ENCODE measurements around the gene SCTR.

The SCTR gene

GRCh38 chr2:119449521-119449920 lies 74.8 kb downstream of the SCTR start:
- Histone ChIP-seq H3K4me3 (replicated peaks; ENCODE audit: insufficient read depth, low read length) (no peak overlapping the region), H3K27ac (replicated peaks) (no peak overlapping the region), H3K27me3 (ENCODE audit: insufficient read depth, poor library complexity, severe bottlenecking) (peaks cover 4% of the 10 kb centered on the region)
- no peak for DNase-seq (ENCODE audit: low read depth in 1 of 2, low spot score in 1 of 2)
- TF ChIP-seq CTCF (IDR thresholded peaks at IDR 0.05; ENCODE audit: insufficient read depth, low read length) (no peak), GABPA (IDR thresholded peaks at IDR 0.05; ENCODE audit: low read depth) (no peak), SPI1 (IDR thresholded peaks at IDR 0.05; ENCODE audit: borderline replicate concordance, low read depth) (no peak), REST (IDR thresholded peaks at IDR 0.05; ENCODE audit: insufficient replicate concordance, low read depth) (no peak), POLR2AphosphoS5 (IDR thresholded peaks at IDR 0.05; ENCODE audit: low read depth) (no peak)

GRCh38 chr2:119448427-119449141 lies 75.7 kb downstream of the SCTR start:
- DNase-seq (ENCODE audit: low read depth in 1 of 2, low spot score in 1 of 2): no peak
- Histone ChIP-seq H3K27me3 (ENCODE audit: insufficient read depth, poor library complexity, severe bottlenecking) (no peaks in the 10 kb centered on the region), H3K4me3 (replicated peaks; ENCODE audit: insufficient read depth, low read length) (no peak overlapping the region), H3K27ac (replicated peaks) (no peak overlapping the region)
- TF ChIP-seq REST (IDR thresholded peaks at IDR 0.05; ENCODE audit: insufficient replicate concordance, low read depth) (no peak), SPI1 (IDR thresholded peaks at IDR 0.05; ENCODE audit: borderline replicate concordance, low read depth) (no peak), POLR2AphosphoS5 (IDR thresholded peaks at IDR 0.05; ENCODE audit: low read depth) (no peak), GABPA (IDR thresholded peaks at IDR 0.05; ENCODE audit: low read depth) (no peak), CTCF (IDR thresholded peaks at IDR 0.05; ENCODE audit: insufficient read depth, low read length) (no peak)

- no peak for TF ChIP-seq POLR2AphosphoS5 (IDR thresholded peaks at IDR 0.05; ENCODE audit: low read depth)
- TF ChIP-seq GABPA (IDR thresholded peaks at IDR 0.05; ENCODE audit: low read depth): no peak
- TF ChIP-seq SPI1 (IDR thresholded peaks at IDR 0.05; ENCODE audit: borderline replicate concordance, low read depth): no peak
- no peak for TF ChIP-seq CTCF (IDR thresholded peaks at IDR 0.05; ENCODE audit: insufficient read depth, low read length)
- TF ChIP-seq REST (IDR thresholded peaks at IDR 0.05; ENCODE audit: insufficient replicate concordance, low read depth): no peak
- Histone ChIP-seq H3K27me3 (ENCODE audit: insufficient read depth, poor library complexity, severe bottlenecking) (no peaks in the 10 kb centered on the region), H3K27ac (replicated peaks) (no peak overlapping the region), H3K4me3 (replicated peaks; ENCODE audit: insufficient read depth, low read length) (no peak overlapping the region)
- no peak for DNase-seq (ENCODE audit: low read depth in 1 of 2, low spot score in 1 of 2)
These were observed 78.2 kb downstream of the SCTR start for GRCh38 chr2:119446037-119446436.
